HEK293 (cell line): Measurements from ENCODE around the gene MME.

Experiments
- CTCF ChIP-seq: fragments of 450-650 bp; formaldehyde crosslinking; IDR thresholded peaks from 2 replicates; pipeline ENCODE4 v1.5.1; 2016; ENCODE audit warnings: missing biosample characterization, missing genetic modification characterization
- GFI1B ChIP-seq: fragments of 450-650 bp; formaldehyde crosslinking; IDR thresholded peaks from 2 replicates; pipeline ENCODE4 v1.5.1; 2016; ENCODE audit warnings: missing biosample characterization, missing genetic modification characterization
- KLF1 ChIP-seq: fragments of 450-650 bp; formaldehyde crosslinking; IDR thresholded peaks from 2 replicates; pipeline ENCODE4 v1.5.1; 2016; ENCODE audit warnings: missing biosample characterization, missing genetic modification characterization
- SP7 ChIP-seq: fragments of 450-650 bp; formaldehyde crosslinking; IDR thresholded peaks from 2 replicates; pipeline ENCODE4 v1.5.1; 2016; ENCODE audit warnings: missing biosample characterization, missing genetic modification characterization
- TCF7L2 ChIP-seq: IDR thresholded peaks from 2 replicates; pipeline ENCODE4 v1.6.1; 2011; ENCODE audit warnings: low read depth, mild to moderate bottlenecking, inconsistent platforms, low read length, moderate library complexity, borderline replicate concordance
- ZNF280D ChIP-seq: fragments of 450-650 bp; formaldehyde crosslinking; IDR thresholded peaks from 2 replicates; pipeline ENCODE4 v1.5.1; 2016; ENCODE audit warnings: missing biosample characterization, missing genetic modification characterization
- ZNF335 ChIP-seq: fragments of 450-650 bp; formaldehyde crosslinking; conservative IDR thresholded peaks from 2 replicates; pipeline ENCODE4 v1.5.1; 2016; ENCODE audit warnings: missing biosample characterization, missing genetic modification characterization
- ZNF394 ChIP-seq: fragments of 450-650 bp; formaldehyde crosslinking; IDR thresholded peaks from 2 replicates; pipeline ENCODE4 v1.5.1; 2016; ENCODE audit warnings: missing biosample characterization, missing genetic modification characterization, mild to moderate bottlenecking, moderate library complexity, borderline replicate concordance
- ZNF433 ChIP-seq: fragments of 450-650 bp; formaldehyde crosslinking; IDR thresholded peaks from 2 replicates; pipeline ENCODE4 v1.5.1; 2016; ENCODE audit warnings: missing biosample characterization, missing genetic modification characterization, low read depth
- ZNF544 ChIP-seq: fragments of 450-650 bp; formaldehyde crosslinking; IDR thresholded peaks from 2 replicates; pipeline ENCODE4 v1.5.0; 2017; ENCODE audit warnings: missing biosample characterization, missing genetic modification characterization
- ZNF629 ChIP-seq: fragments of 450-650 bp; formaldehyde crosslinking; IDR thresholded peaks from 2 replicates; pipeline ENCODE4 v1.5.1; 2017; ENCODE audit warnings: missing biosample characterization, missing genetic modification characterization
- ZNF792 ChIP-seq: fragments of 450-650 bp; formaldehyde crosslinking; IDR thresholded peaks from 2 replicates; pipeline ENCODE4 v1.5.1; 2016; ENCODE audit warnings: missing biosample characterization, missing genetic modification characterization
- ZSCAN4 ChIP-seq: fragments of 450-650 bp; formaldehyde crosslinking; IDR thresholded peaks from 2 replicates; pipeline ENCODE4 v1.5.1; 2017; ENCODE audit warnings: missing biosample characterization, missing genetic modification characterization

GRCh38 chr3:155097009-155097349, 16.9 kb downstream of the MME start:
- no peak for TF ChIP-seq KLF1 (tag by site-specific recombination)
- no peak for TF ChIP-seq CTCF (tag by site-specific recombination)
- TF ChIP-seq ZNF280D (tag by site-specific recombination), result no peak
- TF ChIP-seq ZNF544, result no peak
- no peak for TF ChIP-seq ZSCAN4
- no peak for TF ChIP-seq ZNF433 (tag by site-specific recombination)
- TF ChIP-seq TCF7L2, result no peak
- no peak for TF ChIP-seq ZNF335 (tag by site-specific recombination)
- TF ChIP-seq ZNF792 (tag by site-specific recombination), result no peak
- TF ChIP-seq GFI1B (tag by site-specific recombination), result no peak
- TF ChIP-seq SP7 (tag by site-specific recombination), result no peak
- no peak for TF ChIP-seq ZNF394
- TF ChIP-seq ZNF629, result no peak
